NCI-H82 (cell line): ENCODE results near the gene VCY.
"Not testable (repeated sequence)": the region's sequence is repeated elsewhere in the genome, so short reads cannot be mapped to it uniquely, and the experiment has no call there.

Source experiments
- DNase-seq: peaks from one replicate; lab custom pipeline; 2025; lab: John Stamatoyannopoulos, UW

Gene VCY

GRCh38 chrY:13986373-13986772, at the start of gene VCY:
VCY (minus strand) TSS chrY:13986473; CDS start chrY:13986440, 33 bp downstream.
- not testable (repeated sequence) for DNase-seq

- not testable (repeated sequence) for DNase-seq
Measured at GRCh38 chrY:14030395-14030794, 44.1 kb upstream of the VCY start.

GRCh38 chrY:14011916-14012315, 25.6 kb upstream of the VCY start:
- not testable (repeated sequence) for DNase-seq

GRCh38 chrY:13942406-13942805, 43.9 kb downstream of the VCY start:
- not testable (repeated sequence) for DNase-seq
